GM10847 (cell line): ENCODE results near the gene ELANE.

Experiments
- POLR2A ChIP-seq: IDR thresholded peaks from 2 replicates; pipeline ENCODE4 v1.6.1; 2011; ENCODE audit not compliant: insufficient read length; ENCODE audit errors: extremely low read depth

Gene ELANE

GRCh38 chr19:897442-898039 is 45.4 kb downstream of the ELANE start:
- no peak for TF ChIP-seq POLR2A

- no peak for TF ChIP-seq POLR2A
These were observed 46.6 kb downstream of the ELANE start for GRCh38 chr19:898663-899062.

- TF ChIP-seq POLR2A, result no peak
These were observed 47.4 kb downstream of the ELANE start for GRCh38 chr19:899336-900042.

GRCh38 chr19:900043-900301 is 47.9 kb downstream of the ELANE start:
- no peak for TF ChIP-seq POLR2A

GRCh38 chr19:900302-901111 is 48.4 kb downstream of the ELANE start:
- TF ChIP-seq POLR2A, result no peak

GRCh38 chr19:901216-902092 is 49.4 kb downstream of the ELANE start:
- no peak for TF ChIP-seq POLR2A

- no peak for TF ChIP-seq POLR2A
These were observed 49.9 kb downstream of the ELANE start for GRCh38 chr19:902093-902370.

GRCh38 chr19:902446-903226 is 50.5 kb downstream of the ELANE start:
- no peak for TF ChIP-seq POLR2A

- no peak for TF ChIP-seq POLR2A
These were observed 51.2 kb downstream of the ELANE start for GRCh38 chr19:903266-903797.

- TF ChIP-seq POLR2A, result no peak
These were observed 52.4 kb downstream of the ELANE start for GRCh38 chr19:904545-904944.
